ENCODE data around the gene TJP3.
A peak's percentile ranks its signal among the peaks of the same experiment; 100 is the strongest.
"Not testable (repeated sequence)": the region's sequence is repeated elsewhere in the genome, so short reads cannot be mapped to it uniquely, and the experiment has no call there.

The TJP3 gene

GRCh38 chr19:3753631-3754410, 45.6 kb downstream of the TJP3 start:
- Histone ChIP-seq H3K9me3 (ENCODE audit: insufficient read depth, low read length) (no peaks in the 10 kb centered on the region), H3K27me3 (ENCODE audit: insufficient read depth, insufficient read length) (no peaks in the 10 kb centered on the region), H3K36me3 (ENCODE audit: insufficient read depth, insufficient read length, low read length) (peaks cover 71% of the 10 kb centered on the region), H3K4me1 (ENCODE audit: insufficient read depth, insufficient read length) (no peaks in the 10 kb centered on the region), H3K9ac (ENCODE audit: insufficient read length, low read depth) (no peak overlapping the region), H3K4me3 (ENCODE audit: insufficient read length, low read depth) (no peak overlapping the region)
- DNase-seq (ENCODE audit: low read depth, low spot score): no peak
- TF ChIP-seq SUZ12 (IDR thresholded peaks at IDR 0.05; ENCODE audit: extremely low read depth, insufficient read depth, insufficient read length): no peak
- no peak for TF ChIP-seq ZNF274 (IDR thresholded peaks at IDR 0.05; ENCODE audit: low read depth, low read length)
- TF ChIP-seq YY1 (IDR thresholded peaks at IDR 0.05; ENCODE audit: insufficient read depth, insufficient read length): no peak

GRCh38 chr19:3757705-3758104, 49.5 kb downstream of the TJP3 start:
- H3K9ac ChIP-seq (ENCODE audit: insufficient read length, low read depth); H3K9me3 ChIP-seq (ENCODE audit: insufficient read depth, low read length); DNase-seq (ENCODE audit: low read depth, low spot score); H3K4me1 ChIP-seq (ENCODE audit: insufficient read depth, insufficient read length); H3K27me3 ChIP-seq (ENCODE audit: insufficient read depth, insufficient read length); H3K4me3 ChIP-seq (ENCODE audit: insufficient read length, low read depth): not testable (repeated sequence)
- H3K36me3 ChIP-seq (ENCODE audit: insufficient read depth, insufficient read length, low read length): peaks cover 48% of the 10 kb centered on the region

GRCh38 chr19:3758297-3758696, 50.1 kb downstream of the TJP3 start:
- H3K9me3 ChIP-seq (ENCODE audit: insufficient read depth, low read length); H3K9ac ChIP-seq (ENCODE audit: insufficient read length, low read depth); H3K4me1 ChIP-seq (ENCODE audit: insufficient read depth, insufficient read length); H3K27me3 ChIP-seq (ENCODE audit: insufficient read depth, insufficient read length); DNase-seq (ENCODE audit: low read depth, low spot score); H3K4me3 ChIP-seq (ENCODE audit: insufficient read length, low read depth): not testable (repeated sequence)
- H3K36me3 ChIP-seq (ENCODE audit: insufficient read depth, insufficient read length, low read length): peaks cover 44% of the 10 kb centered on the region

GRCh38 chr19:3759482-3760254, 51.5 kb downstream of the TJP3 start:
- no peak overlapping the region for H3K4me3 ChIP-seq (ENCODE audit: insufficient read length, low read depth)
- H3K27me3 ChIP-seq (ENCODE audit: insufficient read depth, insufficient read length): no peaks in the 10 kb centered on the region
- H3K9me3 ChIP-seq (ENCODE audit: insufficient read depth, low read length): no peaks in the 10 kb centered on the region
- no peak for DNase-seq (ENCODE audit: low read depth, low spot score)
- peak overlapping the region; percentile 50 for H3K9ac ChIP-seq (ENCODE audit: insufficient read length, low read depth)
- peaks cover 2% of the 10 kb centered on the region for H3K4me1 ChIP-seq (ENCODE audit: insufficient read depth, insufficient read length)
- no peak for TF ChIP-seq ZNF274 (IDR thresholded peaks at IDR 0.05; ENCODE audit: low read depth, low read length)
- TF ChIP-seq YY1 (IDR thresholded peaks at IDR 0.05; ENCODE audit: insufficient read depth, insufficient read length): no peak
- no peak for TF ChIP-seq SUZ12 (IDR thresholded peaks at IDR 0.05; ENCODE audit: extremely low read depth, insufficient read depth, insufficient read length)
- H3K36me3 ChIP-seq (ENCODE audit: insufficient read depth, insufficient read length, low read length): peaks cover 36% of the 10 kb centered on the region

GRCh38 chr19:3760871-3761361, 52.7 kb downstream of the TJP3 start:
- TF ChIP-seq ZNF274 (IDR thresholded peaks at IDR 0.05; ENCODE audit: low read depth, low read length) (no peak), SUZ12 (IDR thresholded peaks at IDR 0.05; ENCODE audit: extremely low read depth, insufficient read depth, insufficient read length) (no peak), YY1 (IDR thresholded peaks at IDR 0.05; ENCODE audit: insufficient read depth, insufficient read length) (no peak)
- no peak for DNase-seq (ENCODE audit: low read depth, low spot score)
- Histone ChIP-seq H3K27me3 (ENCODE audit: insufficient read depth, insufficient read length) (no peaks in the 10 kb centered on the region), H3K4me1 (ENCODE audit: insufficient read depth, insufficient read length) (peaks cover 4% of the 10 kb centered on the region), H3K4me3 (ENCODE audit: insufficient read length, low read depth) (peak overlapping the region; percentile 96), H3K36me3 (ENCODE audit: insufficient read depth, insufficient read length, low read length) (peaks cover 38% of the 10 kb centered on the region), H3K9ac (ENCODE audit: insufficient read length, low read depth) (peak overlapping the region; percentile 97), H3K9me3 (ENCODE audit: insufficient read depth, low read length) (no peaks in the 10 kb centered on the region)

- peak within 1 kb of the TSS; percentile 99 for H3K9ac ChIP-seq (ENCODE audit: insufficient read length, low read depth)
- peak within 1 kb of the TSS; percentile 96 for H3K4me3 ChIP-seq (ENCODE audit: insufficient read length, low read depth)
- H3K27me3 ChIP-seq (ENCODE audit: insufficient read depth, insufficient read length): no peaks in the 10 kb centered on the region
- H3K36me3 ChIP-seq (ENCODE audit: insufficient read depth, insufficient read length, low read length): peaks cover 41% of the 10 kb centered on the region
- TF ChIP-seq ZNF274 (IDR thresholded peaks at IDR 0.05; ENCODE audit: low read depth, low read length): no peak
- TF ChIP-seq SUZ12 (IDR thresholded peaks at IDR 0.05; ENCODE audit: extremely low read depth, insufficient read depth, insufficient read length): no peak
- no peak for TF ChIP-seq YY1 (IDR thresholded peaks at IDR 0.05; ENCODE audit: insufficient read depth, insufficient read length)
- H3K4me1 ChIP-seq (ENCODE audit: insufficient read depth, insufficient read length): peaks cover 4% of the 10 kb centered on the region
- DNase-seq (ENCODE audit: low read depth, low spot score): peak; percentile 88
- no peaks in the 10 kb centered on the region for H3K9me3 ChIP-seq (ENCODE audit: insufficient read depth, low read length)
Measured at GRCh38 chr19:3761382-3762129, 53.4 kb downstream of the TJP3 start, which contains the start of gene APBA3. Gene APBA3, minus strand, starts transcription at chr19:3761692. Its CDS starts 1,428 bp downstream, at chr19:3760264.

GRCh38 chr19:3762130-3762473, 53.9 kb downstream of the TJP3 start:
- peak overlapping the region; percentile 99 for H3K9ac ChIP-seq (ENCODE audit: insufficient read length, low read depth)
- H3K4me3 ChIP-seq (ENCODE audit: insufficient read length, low read depth): peak overlapping the region; percentile 93
- H3K36me3 ChIP-seq (ENCODE audit: insufficient read depth, insufficient read length, low read length): peaks cover 42% of the 10 kb centered on the region

More at GRCh38 chr19:3762130-3762473, 53.9 kb downstream of the TJP3 start:
- no peak for DNase-seq (ENCODE audit: low read depth, low spot score)
- Histone ChIP-seq H3K9me3 (ENCODE audit: insufficient read depth, low read length) (no peaks in the 10 kb centered on the region), H3K27me3 (ENCODE audit: insufficient read depth, insufficient read length) (no peaks in the 10 kb centered on the region), H3K4me1 (ENCODE audit: insufficient read depth, insufficient read length) (peaks cover 4% of the 10 kb centered on the region)
- no peak for TF ChIP-seq ZNF274 (IDR thresholded peaks at IDR 0.05; ENCODE audit: low read depth, low read length)
